Measurements from ENCODE around the gene GGA3. TPM values are rescaled to one million over a fixed set of nuclear protein-coding genes. Genes with fewer than 3 reads are reported as not detected.
"Not testable (repeated sequence)": the region's sequence is repeated elsewhere in the genome, so short reads cannot be mapped to it uniquely, and the experiment has no call there.

The GGA3 gene, protein sequence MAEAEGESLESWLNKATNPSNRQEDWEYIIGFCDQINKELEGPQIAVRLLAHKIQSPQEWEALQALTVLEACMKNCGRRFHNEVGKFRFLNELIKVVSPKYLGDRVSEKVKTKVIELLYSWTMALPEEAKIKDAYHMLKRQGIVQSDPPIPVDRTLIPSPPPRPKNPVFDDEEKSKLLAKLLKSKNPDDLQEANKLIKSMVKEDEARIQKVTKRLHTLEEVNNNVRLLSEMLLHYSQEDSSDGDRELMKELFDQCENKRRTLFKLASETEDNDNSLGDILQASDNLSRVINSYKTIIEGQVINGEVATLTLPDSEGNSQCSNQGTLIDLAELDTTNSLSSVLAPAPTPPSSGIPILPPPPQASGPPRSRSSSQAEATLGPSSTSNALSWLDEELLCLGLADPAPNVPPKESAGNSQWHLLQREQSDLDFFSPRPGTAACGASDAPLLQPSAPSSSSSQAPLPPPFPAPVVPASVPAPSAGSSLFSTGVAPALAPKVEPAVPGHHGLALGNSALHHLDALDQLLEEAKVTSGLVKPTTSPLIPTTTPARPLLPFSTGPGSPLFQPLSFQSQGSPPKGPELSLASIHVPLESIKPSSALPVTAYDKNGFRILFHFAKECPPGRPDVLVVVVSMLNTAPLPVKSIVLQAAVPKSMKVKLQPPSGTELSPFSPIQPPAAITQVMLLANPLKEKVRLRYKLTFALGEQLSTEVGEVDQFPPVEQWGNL
- 23.4 TPM for polyA plus RNA-seq (2013, experiment 1 of 2; ENCODE audit: insufficient read length)
- 17.0 TPM for polyA plus RNA-seq (2013, experiment 2 of 2; ENCODE audit: insufficient read length)

DNA sequence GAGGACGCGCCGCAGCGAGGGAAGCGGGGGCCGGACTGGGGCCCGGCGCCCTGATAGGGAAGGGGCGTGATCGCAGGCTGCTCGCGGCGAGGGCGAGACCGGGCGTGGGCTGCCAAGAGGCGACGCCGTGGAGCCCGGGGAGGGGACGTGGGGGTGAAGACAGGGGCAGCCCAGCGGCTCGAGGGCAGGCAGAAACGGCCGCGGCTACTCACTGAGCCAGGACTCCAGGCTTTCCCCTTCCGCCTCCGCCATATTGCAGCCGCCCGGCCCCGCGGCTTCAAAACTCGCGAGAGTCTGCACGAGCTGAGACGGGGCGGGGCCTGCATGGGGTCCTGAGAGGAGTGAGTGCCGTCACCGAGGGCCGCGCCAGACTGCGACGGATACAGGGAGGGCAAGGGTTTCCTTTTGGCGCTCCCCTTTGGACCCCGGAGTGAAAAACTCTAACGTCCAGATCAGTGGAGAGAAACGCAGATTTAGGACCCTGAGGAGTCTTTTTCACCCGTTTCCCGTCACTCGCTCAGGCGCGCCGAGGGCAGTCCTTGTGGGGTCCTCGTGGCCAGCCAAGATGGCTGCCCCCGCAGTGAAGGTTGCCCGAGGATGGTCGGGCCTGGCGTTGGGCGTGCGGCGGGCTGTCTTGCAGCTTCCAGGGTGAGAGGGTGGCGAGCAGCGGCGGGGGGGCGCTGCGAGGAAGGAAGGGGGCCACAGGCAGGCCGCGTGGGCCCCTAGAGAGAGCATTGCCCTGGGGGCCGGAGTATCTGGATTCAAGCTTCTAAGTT, at the start of gene GGA3, which contains the start of gene MRPS7:
Gene GGA3, minus strand, starts transcription at position 271 of the 776 bp plus-strand sequence. Its CDS starts 19 bp downstream, at position 252.
Gene MRPS7, plus strand, starts transcription at position 544 of the 776 bp plus-strand sequence. Its CDS starts 22 bp downstream, at position 566.
- peak; percentile 92 for DNase-seq

DNA sequence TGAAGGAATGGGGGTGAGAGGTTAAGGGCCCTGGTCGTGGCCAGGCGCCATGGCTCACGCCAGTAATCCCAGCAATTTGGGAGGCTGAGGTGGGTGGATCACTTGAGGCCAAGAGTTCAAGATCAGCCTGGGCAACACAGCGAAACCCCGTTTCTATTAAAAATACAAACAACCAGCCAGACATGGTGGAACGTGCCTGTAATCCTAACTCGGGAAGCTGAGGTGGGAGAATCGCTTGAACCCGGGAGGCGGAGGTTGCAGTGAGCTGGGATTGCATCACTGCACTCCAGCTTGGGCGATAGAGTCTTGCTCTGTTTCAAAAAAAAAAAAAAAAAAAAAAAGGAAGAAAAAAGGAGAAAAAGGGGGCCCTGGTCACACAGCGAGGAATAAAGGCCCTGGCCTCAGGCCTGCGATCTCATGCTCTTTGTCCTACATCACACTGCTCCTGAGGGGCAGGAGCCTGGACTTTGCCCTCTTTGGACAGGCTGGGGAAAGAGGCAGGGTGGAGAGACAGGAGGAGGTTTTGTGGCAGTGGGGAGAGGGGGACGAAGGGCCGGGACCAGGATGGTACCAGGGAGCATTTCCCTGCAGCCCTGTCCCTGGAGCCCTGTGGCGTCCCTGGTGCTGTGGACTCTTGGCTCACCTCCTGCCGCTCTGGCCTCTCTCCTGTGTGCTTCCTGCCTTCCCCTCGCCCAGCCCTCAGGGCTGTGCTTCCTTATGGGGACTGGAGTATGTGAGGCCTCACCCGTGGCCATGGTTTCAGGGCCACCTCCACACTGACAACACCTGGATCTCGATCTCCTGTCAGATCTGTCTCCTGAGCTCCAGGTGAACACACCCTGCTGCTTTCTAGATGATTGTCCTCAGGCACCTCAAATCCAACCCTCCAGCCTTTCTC, 47.6 kb upstream of the GGA3 start:
- no peak for DNase-seq

DNA sequence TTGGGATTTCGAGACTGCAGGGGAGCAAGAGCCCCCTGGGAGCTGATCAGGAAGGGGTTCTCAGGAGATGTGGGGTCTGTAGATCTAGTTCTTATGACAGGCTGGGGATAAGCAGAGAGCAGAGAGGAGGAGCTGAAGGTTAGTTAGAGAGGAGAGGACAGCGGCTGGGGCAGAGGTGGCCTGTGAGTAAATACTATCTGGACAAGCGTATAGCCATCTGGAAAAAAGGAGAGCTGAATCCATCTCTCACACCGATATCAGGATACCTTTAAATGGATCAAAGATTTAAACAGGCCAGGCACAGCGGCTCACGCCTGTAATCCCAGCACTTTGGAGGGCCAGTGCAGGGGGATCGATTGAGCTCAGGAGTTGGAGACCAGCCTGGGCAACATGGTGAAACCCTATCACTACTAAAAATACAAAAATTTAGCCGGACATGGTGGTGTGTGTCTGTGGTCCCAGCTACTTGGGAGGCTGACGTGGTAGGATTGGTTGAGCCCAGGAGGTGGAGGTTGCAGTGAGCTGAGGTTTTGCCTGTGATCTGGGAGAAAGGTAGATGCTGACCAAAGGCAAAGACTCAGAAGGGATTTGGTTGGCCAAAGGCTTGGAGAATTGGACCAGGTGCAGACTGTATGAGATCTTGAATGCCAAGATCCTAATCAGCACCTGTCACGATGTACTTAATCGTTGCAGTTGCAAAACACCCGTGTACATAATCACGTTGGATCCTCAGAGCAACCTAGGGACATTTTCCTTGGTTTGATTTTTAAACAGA, 46.7 kb upstream of the GGA3 start:
- DNase-seq: no peak

DNA sequence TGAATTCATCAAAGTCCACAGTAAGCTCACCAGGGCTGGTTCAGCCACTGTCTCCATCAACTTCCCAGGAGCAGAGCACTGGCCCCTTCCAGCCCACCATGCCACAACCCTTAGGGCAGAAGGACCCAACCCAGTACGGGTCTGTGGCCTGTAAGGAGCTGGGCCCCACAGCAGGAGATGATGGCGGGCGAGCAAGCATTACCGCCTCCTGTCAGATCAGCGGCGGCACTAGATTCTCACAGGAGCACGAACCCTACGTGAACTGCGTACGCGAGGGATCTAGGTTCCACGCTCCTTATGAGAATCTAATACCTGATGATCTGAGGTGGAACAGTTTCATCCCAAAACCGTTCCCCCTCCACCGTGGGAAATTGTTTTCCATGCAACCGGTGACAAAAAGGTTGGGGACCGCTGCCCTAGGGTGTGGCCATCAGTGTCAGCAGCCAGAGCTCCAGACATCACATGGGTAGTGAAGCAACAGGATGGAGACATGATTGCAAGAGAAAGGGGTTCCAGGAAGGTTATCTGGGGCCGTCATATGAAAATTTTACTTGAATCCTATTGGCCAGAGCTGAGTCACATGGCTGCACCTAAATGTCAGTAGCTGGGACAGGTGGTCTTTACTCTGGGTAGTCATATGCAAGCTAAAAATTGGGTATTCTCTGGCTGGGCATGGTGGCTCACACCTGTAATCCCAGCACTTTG, 40.2 kb upstream of the GGA3 start:
- DNase-seq: no peak

DNA sequence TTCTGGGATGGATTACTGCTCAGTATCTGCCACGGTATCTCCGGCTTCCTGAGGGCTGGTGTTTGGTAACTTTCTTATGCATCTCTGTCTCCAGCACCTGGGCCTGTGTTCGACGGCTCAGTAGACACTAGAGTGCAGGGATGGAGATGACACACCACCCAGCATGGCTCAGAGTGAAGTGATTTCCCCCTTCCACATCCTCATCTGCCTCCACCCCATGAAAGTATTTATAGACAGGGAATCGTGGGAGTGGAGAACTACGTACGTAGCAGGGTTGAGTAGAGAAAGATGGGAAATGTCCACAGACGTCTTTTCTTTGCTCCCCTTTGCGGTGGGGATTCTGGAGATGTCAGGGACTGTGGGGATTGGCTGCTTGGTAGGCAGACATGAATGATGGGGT, 39.6 kb upstream of the GGA3 start:
- no peak for DNase-seq

DNA sequence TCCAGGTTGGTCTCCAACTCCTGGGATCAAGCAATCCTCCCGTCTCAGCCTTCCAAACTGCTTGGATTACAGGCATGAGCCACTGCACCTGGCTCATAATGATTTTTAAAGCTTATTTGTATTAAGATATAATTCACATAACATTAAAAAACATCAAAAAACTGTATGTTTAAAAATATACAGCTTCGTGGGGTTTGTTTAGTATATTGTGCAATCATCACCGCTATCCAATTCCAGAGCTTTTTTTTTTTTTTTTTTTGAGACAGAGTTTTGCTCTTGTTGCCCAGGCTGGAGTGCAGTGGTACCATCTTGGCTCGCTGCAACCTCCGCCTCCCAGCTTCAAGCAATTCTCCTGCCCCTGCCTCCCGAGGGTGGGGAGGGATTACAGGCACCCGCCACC, 38.9 kb upstream of the GGA3 start:
- no peak for DNase-seq

DNA sequence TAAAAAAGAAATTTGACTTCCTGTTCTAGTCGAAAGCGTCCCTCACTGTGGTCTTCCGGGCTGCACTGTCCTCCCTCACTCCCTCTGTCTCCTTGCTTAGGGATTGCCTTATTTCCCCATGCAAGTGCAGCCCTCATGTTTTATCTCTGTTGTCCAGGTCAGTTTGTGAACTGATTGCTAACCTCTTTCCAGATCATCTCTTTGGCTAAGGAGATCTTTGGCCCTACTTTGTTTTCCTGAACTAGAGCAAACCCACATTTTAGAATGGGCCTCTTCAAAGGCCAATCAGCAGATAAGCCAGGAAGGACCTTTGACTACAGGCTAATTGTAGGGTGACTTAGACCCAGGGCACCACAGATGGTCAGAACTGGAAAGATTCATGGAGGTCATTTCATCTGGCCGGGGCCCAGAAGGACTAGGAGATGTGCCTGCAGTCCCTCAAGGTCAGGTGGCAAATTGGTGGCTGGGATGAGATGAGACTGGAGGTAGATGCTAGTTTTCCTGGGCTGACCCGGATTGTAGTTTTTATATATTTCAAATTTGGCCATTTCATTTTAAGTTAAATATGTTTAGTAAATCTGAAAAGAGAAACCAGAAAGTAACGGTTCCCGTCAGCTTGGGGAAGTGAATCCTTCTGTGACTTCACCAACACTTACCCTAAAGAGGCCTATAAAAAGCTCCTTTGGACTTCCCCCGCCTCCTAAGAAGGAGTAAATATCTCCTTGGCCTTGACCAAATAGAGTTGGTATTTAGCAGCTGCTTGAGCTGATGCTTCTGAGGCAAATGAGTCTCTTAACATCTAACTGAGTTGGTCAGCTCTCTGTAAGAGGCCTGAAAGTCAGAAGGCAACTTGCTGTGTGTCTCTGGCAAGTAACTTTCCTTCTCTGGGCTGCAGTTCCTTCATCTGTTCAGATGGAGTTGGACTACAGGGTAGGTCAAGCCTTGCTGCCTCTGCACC, 34.1 kb upstream of the GGA3 start:
- no peak for DNase-seq

DNA sequence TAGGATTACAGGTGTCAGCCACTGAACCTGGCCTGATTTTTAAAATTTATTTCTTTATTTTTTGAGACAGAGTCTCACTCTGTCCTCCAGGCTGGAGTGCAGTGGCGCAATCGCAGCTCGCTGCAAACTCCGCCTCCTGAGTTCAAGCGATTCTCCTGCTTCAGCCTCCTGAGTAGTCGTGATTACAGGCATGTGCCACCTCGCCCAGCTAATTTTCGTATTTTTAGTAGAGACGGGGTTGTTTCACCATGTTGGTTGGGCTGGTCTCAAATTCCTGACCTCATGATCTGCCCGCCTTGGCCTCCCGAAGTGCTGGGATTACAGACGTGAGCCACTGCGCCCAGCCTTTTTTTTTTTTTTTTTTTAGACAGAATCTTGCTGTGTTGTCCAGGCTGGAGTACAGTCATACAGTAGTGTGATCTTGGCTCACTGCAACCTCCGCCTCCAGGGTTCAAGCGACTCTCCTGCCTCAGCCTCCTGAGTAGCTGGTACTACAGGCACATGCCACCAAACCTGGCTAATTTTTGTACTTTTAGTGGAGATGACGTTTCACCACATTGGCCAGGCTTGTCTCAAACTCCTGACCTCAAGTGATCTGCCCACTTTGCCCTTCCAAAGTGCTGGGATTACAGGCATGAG, 31.5 kb upstream of the GGA3 start:
- DNase-seq: not testable (repeated sequence)

DNA sequence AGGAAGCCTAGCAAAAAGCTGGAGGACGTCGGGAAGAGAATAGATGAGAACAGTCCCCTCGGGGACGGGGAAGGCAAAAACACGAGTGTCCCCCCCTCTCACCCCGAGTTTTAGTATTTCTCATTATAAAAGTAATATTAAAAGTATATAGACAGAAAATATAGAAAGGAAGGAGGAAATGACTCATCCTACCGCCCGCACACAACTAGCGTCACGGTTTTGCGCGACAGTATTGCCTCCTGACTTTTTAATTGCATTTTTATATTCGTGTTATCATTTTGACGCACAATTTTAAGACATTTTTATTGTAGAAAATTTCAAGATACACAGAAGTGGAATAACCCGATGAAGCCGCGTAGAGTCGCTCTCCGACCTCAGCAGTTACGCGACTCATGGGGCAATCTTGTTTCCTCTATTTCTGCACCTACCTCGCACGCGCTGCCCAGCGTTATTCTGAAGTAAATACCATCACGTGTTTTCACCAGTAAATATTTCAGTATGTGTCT, 28.5 kb upstream of the GGA3 start:
- DNase-seq: peak; percentile 42

DNA sequence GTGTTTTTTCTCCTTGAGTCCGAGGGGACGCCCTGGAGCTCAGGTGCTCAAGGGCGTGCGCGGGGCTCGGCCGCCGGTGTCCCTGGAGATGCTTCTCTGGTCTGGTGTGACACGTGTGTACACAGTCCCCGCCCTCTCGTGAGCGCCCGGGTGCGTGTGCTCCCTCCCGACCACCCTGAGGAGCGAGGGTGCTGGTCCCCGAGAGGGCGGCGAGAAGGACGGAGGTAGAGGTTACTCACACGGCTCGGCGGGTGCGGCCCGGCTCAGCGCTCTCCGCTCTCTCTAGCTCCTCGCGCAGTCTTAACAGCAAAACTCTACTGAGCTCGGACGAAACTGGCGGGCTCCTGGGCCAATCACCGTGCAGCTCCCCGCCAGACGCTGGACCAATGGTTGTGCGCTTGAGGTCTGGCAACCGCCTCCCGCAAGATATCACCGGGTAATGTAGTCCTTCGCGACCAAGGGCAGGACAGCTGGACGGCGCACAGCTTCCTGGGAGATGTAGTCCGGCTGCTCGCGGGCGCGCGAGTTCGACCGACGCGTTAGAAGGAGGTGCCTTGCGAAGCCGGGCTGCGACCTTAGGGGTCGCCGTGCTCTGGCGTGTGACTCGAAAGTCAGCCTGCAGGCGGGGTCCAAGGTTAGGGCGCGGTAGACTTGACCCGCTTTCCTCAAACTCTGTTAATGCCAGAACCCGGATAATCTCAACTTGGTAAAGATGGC, 27.9 kb upstream of the GGA3 start, which contains the start of gene SLC25A19:
Gene SLC25A19, minus strand, starts transcription at position 319 of the 717 bp plus-strand sequence. CDS start 2,669 bp downstream, outside the sequence.
- peak; percentile 99 for DNase-seq

DNA sequence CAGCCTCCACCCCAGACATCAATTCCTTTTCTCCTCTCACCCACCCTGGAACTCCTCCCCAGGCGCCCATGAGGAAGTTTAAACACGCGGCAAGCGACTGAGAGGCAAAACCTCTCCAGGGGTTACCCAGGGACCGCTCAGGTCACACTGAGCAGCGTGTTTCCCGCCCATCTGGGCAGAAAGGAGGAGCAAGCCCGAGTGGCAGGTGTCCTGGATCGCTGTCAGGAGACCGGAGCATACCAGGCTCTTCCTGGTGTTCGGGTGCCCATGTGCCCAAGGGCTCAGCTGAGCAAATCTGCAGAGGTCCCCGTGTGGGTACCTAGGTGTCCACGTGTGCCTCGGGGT, 27.3 kb upstream of the GGA3 start:
- DNase-seq: no peak

DNA sequence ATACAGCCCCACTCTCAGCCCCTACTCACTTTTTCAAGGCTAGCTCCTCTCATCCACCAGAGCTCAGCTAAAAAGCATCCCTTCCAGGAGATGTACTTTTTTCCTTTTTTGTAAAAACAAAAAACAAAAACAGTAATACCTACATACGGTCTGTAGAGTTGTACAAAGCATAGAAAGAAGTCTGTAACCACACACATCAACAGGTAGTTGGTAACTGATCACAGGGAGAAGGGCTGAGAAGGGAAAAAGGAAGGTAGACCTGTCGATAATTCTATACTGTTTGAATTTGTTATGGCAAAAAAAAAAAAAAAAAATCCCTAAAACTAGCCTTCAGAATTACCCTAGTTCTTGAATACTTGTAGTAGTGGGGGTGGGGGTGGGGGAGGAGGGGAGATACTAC, 27.0 kb upstream of the GGA3 start:
- no peak for DNase-seq

DNA sequence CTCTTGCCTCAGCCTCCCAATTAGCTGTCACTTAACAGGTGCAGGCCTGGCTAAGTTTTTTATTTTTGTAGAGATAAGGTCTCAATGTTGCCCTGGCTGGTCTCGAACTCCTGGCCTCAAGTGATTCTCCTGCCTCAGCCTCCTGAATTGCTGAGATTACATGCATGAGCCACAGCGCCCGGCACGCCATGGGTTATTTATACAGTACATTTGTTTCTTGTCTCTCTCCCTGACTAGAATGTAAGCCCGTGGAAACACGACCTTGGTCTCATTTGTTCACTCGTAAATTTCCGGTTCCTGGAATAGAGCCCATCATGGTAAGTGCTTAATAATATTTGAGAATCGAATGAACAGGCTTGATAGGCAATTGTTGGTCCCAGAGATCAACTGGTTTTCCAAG, 25.8 kb upstream of the GGA3 start:
- no peak for DNase-seq

DNA sequence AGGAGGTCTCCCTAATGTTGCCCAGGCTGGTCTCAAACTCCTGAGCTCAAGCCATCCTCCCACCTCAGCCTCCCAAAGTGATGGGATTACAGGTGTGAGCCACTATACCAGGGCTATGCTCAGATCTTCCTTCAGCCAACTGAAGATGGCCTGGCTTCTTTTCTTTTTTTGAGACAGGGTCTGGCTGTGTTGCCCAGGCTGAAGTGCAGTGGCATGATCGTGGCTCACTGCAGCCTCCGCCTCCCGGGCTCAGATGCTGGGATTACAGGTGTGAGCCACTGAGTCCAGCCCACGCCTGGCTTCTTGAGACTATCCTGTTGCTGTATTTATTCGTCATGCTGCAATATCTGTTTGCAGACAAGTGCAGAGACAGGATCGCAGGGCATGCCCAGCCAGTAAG, 23.7 kb upstream of the GGA3 start:
- no peak for DNase-seq

DNA sequence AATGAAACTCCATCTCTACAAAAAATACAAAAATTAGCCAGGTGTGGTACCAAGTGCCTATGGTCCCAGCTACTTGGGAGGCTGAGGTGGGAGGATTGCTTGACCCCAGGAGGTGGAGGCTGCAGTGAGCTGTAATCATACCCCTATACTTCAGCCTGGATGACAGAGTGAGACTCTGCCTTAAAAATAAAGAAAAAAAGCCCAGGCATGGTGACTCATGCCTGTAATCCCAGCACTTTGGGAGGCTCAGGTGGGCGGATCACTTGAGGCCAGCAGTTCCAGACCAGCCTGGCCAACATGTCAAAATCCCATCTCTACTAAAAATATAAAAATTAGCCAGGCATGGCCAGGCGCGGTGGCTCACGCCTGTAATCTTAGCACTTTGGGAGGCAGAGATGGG, 18.8 kb upstream of the GGA3 start:
- not testable (repeated sequence) for DNase-seq

DNA sequence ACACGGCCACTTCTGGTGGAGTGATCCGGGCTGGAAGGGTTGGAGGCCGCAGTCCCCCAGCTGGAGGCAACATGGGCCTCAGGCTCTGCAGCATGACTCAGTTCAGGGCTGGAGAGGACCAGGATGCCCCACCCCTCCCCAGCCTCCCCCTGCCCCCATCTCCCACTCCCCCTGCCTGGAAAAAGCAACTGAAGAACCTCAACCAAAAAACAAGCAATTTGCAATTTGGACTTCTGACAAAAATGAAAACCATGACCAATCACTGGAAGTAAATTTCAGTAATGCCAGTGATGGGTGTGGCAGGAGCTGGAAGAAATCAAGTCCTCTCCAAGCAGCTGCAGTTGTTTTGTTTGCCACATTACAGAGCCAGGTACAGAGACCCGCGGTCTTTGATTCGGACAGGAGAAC, 16.3 kb upstream of the GGA3 start:
- peak; percentile 62 for DNase-seq

DNA sequence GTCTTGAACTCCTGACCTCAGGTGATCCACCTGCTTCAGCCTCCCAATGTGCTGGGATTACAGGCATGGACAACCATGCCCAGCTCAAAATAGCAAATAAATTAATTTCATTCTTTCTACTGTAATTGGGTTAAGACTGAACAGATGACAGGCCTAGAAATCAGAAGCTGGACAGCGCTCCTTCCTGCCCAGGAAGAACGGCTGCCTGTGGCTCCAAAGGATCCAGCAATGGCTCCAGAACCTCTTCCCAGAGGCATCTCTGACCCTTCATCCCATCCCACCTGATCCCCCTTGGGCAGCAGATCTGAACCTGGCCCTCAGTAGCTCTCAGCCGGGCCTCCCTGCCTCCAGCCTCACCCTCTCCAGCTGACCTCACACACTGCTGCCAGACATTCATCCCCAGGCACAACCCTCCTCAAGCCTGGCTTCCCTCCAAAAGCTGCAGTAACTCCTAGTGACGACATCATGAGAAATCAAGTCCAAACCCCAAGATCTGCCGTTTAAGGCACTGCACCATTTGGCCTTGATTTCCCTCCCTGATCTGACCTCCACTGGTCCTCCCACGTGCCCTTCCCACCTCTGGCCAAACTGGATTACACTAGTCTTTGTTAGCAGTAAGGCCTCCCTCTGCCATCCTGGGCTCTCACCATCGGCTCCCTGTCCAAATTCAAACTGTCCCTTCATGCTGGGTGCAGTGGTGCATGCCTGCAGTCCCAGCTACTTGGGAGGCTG, 12.7 kb upstream of the GGA3 start:
- peak; percentile 44 for DNase-seq
